Left ventricle myocardium superior (tissue), 1 donor: ENCODE data around the gene DPP10. TPM values are rescaled to one million over a fixed set of nuclear protein-coding genes. Genes with fewer than 3 reads are reported as not detected.

Source experiments
- ATAC-seq: fragments of 200-7000 bp; cut with Tn5 transposase; one replicate; pipeline ENCODE4 v1.9.1; 2020; ENCODE audit warnings: mild to moderate bottlenecking, moderate library complexity
- DNase-seq: peaks from one replicate; pipeline ENCODE4 v3.0.0-alpha.2; 2020
- intact Hi-C: fragments of 100-400 bp; cut with micrococcal nuclease; formaldehyde crosslinking; loops from one replicate; pipeline ENCODE4 v1.11.0; 2022
- total RNA-seq: library from RNA; stranded (reverse); fragmentation: NEBNext Ultra II Directional; extraction: Animal tissue kit (Norgen Biotek cat#: 25700); gene quantifications from one replicate; pipeline ENCODE4 v1.2.1, GENCODE V29; 2021
- donor health status: DM: no; HTN: yes; CAD: no; lungs with severe emphysema.

DPP10 gene
- total RNA-seq, 1 donor from 2014 or later = 0.27 TPM

DNA sequence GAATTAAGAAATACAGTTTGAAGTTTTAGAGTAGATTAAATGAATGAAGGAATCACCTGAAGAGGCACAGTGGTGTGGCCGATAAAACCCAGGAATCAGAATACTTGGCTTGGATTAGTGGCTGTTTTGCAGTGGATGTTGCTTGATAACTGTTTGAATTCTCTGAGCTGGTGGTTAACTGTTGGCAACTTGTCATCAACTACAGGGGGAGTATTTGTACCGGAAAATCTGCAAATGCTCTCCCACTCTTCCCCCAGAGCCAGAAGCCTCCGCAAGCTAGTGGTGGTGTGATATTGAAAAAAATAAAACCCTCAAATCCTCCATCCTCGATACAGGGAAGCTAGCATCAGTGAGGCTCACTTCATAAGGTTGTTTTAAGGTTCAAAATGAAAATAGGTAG is 326.7 kb downstream of the DPP10 start:
- ATAC-seq (no peak), DNase-seq (no peak)
- intact Hi-C loops = no loop called here

DNA sequence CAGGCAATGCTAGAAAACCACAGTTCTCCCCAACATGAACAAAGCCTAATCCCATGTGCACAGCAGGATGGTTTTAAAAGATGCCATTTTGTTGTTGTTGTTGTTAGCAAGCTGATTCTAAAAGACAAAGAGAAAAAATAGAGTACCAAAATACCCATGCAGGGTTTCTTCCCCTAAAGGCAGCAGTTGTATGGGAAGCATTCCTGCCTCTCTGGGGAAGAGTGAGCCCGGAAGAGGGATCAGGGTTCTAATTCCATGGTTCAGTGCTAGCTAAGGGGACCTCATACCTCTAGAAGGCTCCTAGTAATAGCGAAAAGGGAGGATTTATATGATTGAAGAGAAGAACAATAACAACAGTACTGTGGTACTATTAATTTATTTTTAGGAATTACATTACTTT is 327.6 kb downstream of the DPP10 start:
- ATAC-seq = no peak
- intact Hi-C loops = no loop called here
- DNase-seq = no peak

- DNase-seq = no peak
- intact Hi-C loops = no loop called here
- no peak for ATAC-seq
Observed at GRCh38 chr2:114784046-114784445, 341.6 kb downstream of the DPP10 start.

DNA sequence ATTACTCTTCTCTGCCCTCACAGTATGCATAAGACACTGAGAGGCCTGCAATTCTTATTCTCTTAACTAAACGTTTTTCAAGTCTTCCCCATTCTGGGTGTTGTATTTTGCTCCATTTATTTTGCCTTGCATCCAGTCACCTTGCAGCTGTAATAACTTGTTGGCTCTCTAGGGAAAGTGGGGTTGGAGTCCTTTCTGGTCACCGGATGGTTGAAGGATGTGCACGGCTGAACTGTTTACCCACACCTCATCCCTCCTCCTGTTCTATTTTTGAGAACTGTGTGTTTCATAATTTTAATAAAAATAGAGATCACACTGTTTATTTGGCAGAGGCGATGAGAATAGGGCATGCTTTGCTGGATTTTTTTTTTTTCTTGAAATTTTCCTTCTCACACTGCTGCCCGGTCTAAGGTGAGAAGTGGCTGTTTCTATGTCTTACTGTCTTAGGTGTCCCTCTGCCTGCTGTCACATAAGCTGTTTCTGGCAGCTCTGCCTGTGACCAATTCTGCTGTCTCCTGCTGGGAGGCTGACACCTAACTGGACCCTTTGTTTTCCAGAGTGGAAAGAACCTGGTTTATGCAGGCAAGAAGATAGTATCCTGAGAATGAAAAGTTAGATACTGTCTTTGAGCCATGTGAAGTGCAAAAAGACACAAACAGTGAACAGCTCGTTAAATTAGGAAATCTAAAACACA is 342.6 kb downstream of the DPP10 start:
- ATAC-seq = peak; percentile 13
- intact Hi-C loops = no loop called here
- DNase-seq = no peak

DNA sequence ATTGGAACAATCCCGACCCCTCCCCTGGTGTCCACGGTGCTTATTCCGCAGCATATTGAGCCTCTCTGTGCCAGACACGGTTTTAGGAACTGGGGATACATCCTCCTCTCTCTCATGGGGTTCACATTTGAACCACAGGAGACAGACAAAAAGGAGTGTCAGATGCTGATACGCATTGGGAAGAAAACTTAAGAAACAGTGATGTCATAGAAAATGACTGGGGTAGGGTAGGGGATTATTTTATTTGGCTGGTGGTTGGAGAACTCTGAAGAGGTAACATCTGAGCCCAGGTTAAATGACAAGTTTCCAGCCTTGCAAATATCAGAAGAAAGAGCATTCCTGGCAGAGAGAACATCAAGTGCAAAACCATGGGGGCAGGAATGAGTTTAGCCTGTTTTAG is 344.5 kb downstream of the DPP10 start:
- ATAC-seq (no peak), DNase-seq (no peak)
- intact Hi-C loops = no loop called here

DNA sequence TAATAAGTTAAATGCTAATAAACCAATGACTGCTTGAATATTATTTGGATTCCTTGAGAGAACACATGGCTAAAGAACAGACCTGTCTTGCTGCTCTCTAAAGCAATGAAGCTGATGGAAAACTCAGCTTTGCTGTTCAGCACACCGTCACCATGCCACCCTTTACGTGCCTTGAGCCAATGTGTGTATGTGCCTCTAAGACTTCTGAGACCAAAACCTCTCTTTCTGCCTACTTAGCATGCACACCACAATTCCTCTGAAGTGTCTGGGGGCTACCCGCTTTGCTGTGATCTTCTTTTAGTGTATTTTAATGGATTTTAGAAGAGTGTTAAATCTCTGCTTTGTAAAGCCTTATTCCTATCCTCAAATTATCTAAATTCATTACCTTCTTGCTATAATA is 345.0 kb downstream of the DPP10 start:
- ATAC-seq (no peak), DNase-seq (no peak)
- intact Hi-C loops = no loop called here

DNA sequence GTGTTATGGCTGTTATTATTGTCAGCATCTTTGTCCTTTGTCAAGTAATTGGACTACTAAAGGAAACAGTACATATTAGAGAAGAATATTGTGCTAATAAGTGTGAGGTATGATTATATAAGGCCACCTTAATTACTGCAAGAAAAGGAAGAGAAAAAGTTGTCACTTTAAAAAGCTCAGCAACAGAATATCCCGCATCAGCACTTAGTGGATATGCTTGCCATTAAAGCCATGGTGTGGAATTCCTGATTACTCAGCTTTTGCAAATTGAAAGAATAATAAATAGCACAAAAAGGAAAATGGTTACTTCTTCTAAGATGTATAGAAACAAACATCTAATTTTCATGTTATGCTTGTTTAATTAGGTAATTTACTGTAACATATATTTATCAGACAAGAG is 347.5 kb downstream of the DPP10 start:
- intact Hi-C loops = no loop called here
- ATAC-seq = no peak
- DNase-seq = no peak

GRCh38 chr2:114797540-114797939 is 355.1 kb downstream of the DPP10 start:
- intact Hi-C loops = no loop called here
- no peak for DNase-seq
- no peak for ATAC-seq

DNA sequence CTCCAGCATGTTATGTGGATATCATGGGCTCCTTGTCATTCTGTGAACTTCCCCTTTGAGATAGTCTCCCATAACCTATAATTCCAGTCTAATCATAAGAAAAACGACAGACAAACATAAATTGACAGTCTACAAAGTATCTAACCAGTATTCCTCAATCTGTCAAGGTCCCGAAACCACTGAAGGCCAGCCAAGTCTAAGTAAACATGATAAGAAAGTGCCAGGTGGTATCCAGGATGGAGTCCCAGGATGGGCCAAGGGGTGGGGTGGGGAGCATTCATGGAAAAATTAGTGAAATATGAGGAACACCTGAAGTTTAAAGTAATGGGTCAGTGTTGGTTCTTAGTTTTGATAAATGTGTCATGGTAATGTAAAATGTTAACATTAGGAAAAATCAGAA is 355.5 kb downstream of the DPP10 start:
- DNase-seq (no peak), ATAC-seq (no peak)
- intact Hi-C loops = no loop called here

GRCh38 chr2:114800371-114800770 is 357.9 kb downstream of the DPP10 start:
- intact Hi-C loops = no loop called here
- no peak for DNase-seq
- no peak for ATAC-seq

DNA sequence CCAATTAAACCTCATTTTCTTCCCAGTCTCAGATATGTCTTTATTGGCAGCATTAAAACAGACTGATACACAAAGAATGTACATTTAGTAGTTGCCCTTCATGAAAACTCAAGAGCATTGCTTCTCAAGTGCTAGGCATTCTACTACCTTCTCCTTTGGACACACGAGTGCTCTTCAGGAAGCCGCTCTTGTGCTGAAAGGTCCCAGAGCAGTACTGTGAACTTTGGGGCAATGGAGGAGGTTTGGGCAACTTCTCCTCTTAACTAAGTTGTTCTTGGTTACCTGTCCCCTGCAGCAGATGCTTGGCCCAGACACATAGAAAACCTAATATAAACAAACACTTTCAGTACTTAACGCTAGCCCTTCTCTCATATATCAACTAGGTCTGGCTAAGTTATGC is 362.8 kb downstream of the DPP10 start:
- intact Hi-C loops = no loop called here
- DNase-seq (no peak), ATAC-seq (no peak)

DNA sequence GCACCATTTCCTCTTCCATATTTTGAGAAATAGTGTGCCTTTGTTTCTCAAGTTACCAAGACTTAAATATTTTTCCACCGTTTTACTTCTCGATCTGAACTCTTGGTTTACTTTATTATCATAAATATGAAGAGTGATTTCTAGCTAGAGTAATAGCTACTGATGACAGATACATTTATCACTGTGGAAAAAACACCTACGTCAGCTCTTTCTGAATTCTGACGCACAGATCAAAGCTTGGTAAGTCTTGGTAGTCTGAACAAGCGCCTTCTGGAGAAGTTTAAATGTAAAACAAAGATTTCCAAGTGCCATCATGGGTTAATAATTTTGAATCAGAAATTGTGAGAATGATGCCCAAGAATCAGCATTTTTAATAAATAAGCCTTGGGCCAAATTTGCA is 367.7 kb downstream of the DPP10 start:
- DNase-seq (no peak), ATAC-seq (no peak)
- intact Hi-C loops = no loop called here

GRCh38 chr2:114812261-114812660 is 369.8 kb downstream of the DPP10 start:
- intact Hi-C loops = no loop called here

DNA sequence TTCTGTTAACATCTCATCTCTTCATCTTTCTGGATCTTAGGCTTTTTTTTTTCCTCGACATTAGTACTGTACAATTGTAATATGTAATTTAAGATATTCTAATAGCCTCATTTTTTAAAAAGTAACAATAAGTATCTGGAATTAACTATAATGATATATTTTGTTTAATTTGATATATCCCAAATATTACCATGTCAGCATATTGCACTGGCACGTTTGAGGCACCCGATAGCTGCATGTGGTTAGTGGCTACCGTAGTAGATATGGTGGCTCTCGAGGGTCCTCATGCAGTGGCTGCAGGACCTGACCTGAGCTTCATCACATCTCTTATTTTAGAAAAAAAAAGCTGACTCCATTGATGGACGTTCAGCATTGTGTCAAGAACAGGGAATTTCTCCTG is 371.9 kb downstream of the DPP10 start:
- intact Hi-C loops = no loop called here
- DNase-seq = no peak
- no peak for ATAC-seq

More at GRCh38 chr2:114812261-114812660, 369.8 kb downstream of the DPP10 start:
- no peak for ATAC-seq
- DNase-seq = no peak

DNA sequence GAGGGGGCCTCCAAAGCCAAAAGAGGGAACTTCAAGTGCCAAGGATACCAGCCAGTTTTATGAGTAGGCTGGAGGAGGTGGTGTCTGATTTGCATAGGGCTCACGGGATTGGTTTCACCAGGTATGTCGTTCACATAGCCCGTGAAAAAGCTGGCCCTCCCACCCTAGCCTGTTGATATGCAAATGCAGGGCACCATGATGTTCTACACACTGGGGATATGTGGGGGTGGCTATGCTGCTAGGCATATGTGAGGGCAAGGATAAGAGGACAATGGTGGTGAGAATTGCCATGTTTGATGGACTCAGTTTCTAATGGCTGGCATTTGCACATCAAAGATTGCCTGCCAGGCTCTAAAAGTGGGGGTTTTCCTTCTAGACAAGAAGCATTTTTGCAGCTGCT is 378.6 kb downstream of the DPP10 start:
- DNase-seq (no peak), ATAC-seq (no peak)
- intact Hi-C loops = no loop called here

GRCh38 chr2:114843963-114844362 is 401.5 kb downstream of the DPP10 start:
- no peak for DNase-seq
- no peak for ATAC-seq
- intact Hi-C loops = no loop called here

GRCh38 chr2:114857196-114857595 is 414.8 kb downstream of the DPP10 start:
- DNase-seq (no peak), ATAC-seq (no peak)
- intact Hi-C loops = no loop called here

GRCh38 chr2:114859726-114860510 is 417.5 kb downstream of the DPP10 start:
- no peak for ATAC-seq
- intact Hi-C loops = no loop called here
- DNase-seq = no peak

DNA sequence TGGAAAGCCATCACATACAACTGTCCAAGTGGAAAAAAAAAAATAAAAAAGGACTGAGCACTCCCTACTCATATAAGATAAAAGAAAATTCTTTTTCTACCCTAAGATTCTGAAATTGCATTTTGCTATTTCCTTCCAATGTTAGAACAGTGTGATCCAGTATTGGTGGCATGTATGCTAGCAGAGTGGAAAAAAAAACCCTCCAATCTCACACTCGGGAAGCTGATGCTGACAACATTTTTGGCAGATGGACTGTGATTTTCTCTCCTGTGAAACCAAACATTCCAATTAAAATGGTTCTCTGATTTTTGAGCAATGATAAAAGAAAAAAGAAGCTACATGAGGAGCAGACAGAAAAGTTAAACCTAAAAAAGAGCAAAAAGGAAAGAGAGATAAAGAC is 419.8 kb downstream of the DPP10 start:
- intact Hi-C loops = no loop called here
- no peak for ATAC-seq
- no peak for DNase-seq

DNA sequence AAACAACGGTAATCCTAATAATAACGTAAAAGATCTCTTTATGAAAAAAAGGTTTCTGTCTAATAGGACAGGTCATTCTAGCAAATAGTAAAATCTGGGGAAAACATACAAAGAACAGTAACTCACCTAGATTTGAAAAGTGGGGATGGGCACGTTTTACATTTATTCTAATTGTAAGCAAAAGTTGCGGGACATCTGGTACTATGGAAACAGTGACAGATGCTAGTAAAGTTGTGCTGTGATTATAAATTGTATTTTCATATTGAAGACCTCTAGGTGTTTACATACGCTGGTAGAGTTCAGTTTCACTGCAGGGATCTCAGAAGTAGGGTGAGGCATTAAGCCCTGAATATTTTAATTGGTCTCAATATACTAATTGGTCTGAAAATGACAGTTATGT is 422.5 kb downstream of the DPP10 start:
- intact Hi-C loops = no loop called here
- DNase-seq (no peak), ATAC-seq (no peak)

DNA sequence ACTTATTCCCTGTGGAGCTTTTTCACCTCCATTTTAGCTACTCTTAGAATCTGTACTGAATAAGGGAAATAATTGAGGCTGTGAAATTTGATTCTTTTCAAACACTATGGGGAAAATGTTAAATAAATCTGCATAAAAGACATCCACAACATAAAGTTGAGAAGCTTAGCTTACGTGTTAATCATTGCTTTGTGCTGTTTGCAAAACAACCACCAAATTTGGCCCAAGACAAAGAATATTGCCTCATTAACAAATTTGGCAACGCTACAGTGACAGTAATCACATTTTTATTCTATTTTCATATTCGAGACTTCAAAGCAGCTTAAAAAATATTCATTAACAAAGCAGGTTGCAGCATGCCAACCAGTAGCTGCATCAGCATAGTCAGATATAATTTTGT is 437.6 kb downstream of the DPP10 start:
- DNase-seq (no peak), ATAC-seq (no peak)
- intact Hi-C loops = no loop called here
